ENCODE results near the gene TSHZ2. TPM values are rescaled to one million over a fixed set of nuclear protein-coding genes. Genes with fewer than 3 reads are reported as not detected.
A peak's percentile ranks its signal among the peaks of the same experiment; 100 is the strongest.
"Not testable (repeated sequence)": the region's sequence is repeated elsewhere in the genome, so short reads cannot be mapped to it uniquely, and the experiment has no call there.

The TSHZ2 gene
- total RNA-seq, 1 donor from 2014 or later, result 33.1 TPM

GRCh38 chr20:53512076-53512475 is 539.9 kb downstream of the TSHZ2 start:
- no peak for DNase-seq (ENCODE audit: low spot score)
- no peak for ATAC-seq
- intact Hi-C loops (cut with DNase I), result no loop called here

- ATAC-seq (no peak), DNase-seq (ENCODE audit: low spot score) (no peak)
- intact Hi-C loops (cut with DNase I), result no loop called here
Observed at GRCh38 chr20:53513168-53513488, 541.0 kb downstream of the TSHZ2 start.

GRCh38 chr20:53513489-53514298 is 541.5 kb downstream of the TSHZ2 start:
- intact Hi-C loops (cut with DNase I), result no loop called here
- DNase-seq (ENCODE audit: low spot score) (no peak), ATAC-seq (no peak)

- no peak for ATAC-seq
- no peak for DNase-seq (ENCODE audit: low spot score)
- intact Hi-C loops (cut with DNase I), result no loop called here
Observed at GRCh38 chr20:53515749-53516148, 543.6 kb downstream of the TSHZ2 start.

- ATAC-seq (no peak), DNase-seq (ENCODE audit: low spot score) (no peak)
- intact Hi-C loops (cut with DNase I), result no loop called here
Observed at GRCh38 chr20:53517146-53517545, 545.0 kb downstream of the TSHZ2 start.

GRCh38 chr20:53521421-53521820 is 549.3 kb downstream of the TSHZ2 start:
- DNase-seq (ENCODE audit: low spot score); intact Hi-C loops (cut with DNase I); ATAC-seq: not testable (repeated sequence)

- DNase-seq (ENCODE audit: low spot score) (no peak), ATAC-seq (no peak)
- intact Hi-C loops (cut with DNase I), result no loop called here
Observed at GRCh38 chr20:53522026-53522425, 549.9 kb downstream of the TSHZ2 start.

- DNase-seq (ENCODE audit: low spot score), result no peak
- intact Hi-C loops (cut with DNase I), result no loop called here
- ATAC-seq, result no peak
Observed at GRCh38 chr20:53522696-53523095, 550.5 kb downstream of the TSHZ2 start.

- intact Hi-C loops (cut with DNase I); DNase-seq (ENCODE audit: low spot score); ATAC-seq: not testable (repeated sequence)
Observed at GRCh38 chr20:53523615-53524014, 551.5 kb downstream of the TSHZ2 start.

GRCh38 chr20:53524589-53525312 is 552.6 kb downstream of the TSHZ2 start:
- no peak for ATAC-seq
- intact Hi-C loops (cut with DNase I), result no loop called here
- no peak for DNase-seq (ENCODE audit: low spot score)

GRCh38 chr20:53527196-53527595 is 555.0 kb downstream of the TSHZ2 start:
- ATAC-seq, result no peak
- intact Hi-C loops (cut with DNase I), result no loop called here

GRCh38 chr20:53529658-53530057 is 557.5 kb downstream of the TSHZ2 start:
- ATAC-seq, result no peak
- DNase-seq (ENCODE audit: low spot score), result no peak
- intact Hi-C loops (cut with DNase I), result no loop called here

More at GRCh38 chr20:53527196-53527595, 555.0 kb downstream of the TSHZ2 start:
- no peak for DNase-seq (ENCODE audit: low spot score)

GRCh38 chr20:53530440-53530839 is 558.3 kb downstream of the TSHZ2 start:
- ATAC-seq (no peak), DNase-seq (ENCODE audit: low spot score) (no peak)
- intact Hi-C loops (cut with DNase I), result no loop called here

GRCh38 chr20:53532654-53533312 is 560.6 kb downstream of the TSHZ2 start:
- ATAC-seq; DNase-seq (ENCODE audit: low spot score); intact Hi-C loops (cut with DNase I): not testable (repeated sequence)

GRCh38 chr20:53533500-53533899 is 561.3 kb downstream of the TSHZ2 start:
- ATAC-seq (no peak), DNase-seq (ENCODE audit: low spot score) (no peak)
- intact Hi-C loops (cut with DNase I), result no loop called here

GRCh38 chr20:53534037-53534436 is 561.9 kb downstream of the TSHZ2 start:
- ATAC-seq (no peak), DNase-seq (ENCODE audit: low spot score) (no peak)
- intact Hi-C loops (cut with DNase I), result no loop called here

GRCh38 chr20:53535878-53536277 is 563.7 kb downstream of the TSHZ2 start:
- DNase-seq (ENCODE audit: low spot score) (no peak), ATAC-seq (no peak)
- intact Hi-C loops (cut with DNase I), result no loop called here

- ATAC-seq; DNase-seq (ENCODE audit: low spot score); intact Hi-C loops (cut with DNase I): not testable (repeated sequence)
Observed at GRCh38 chr20:53536382-53536781, 564.2 kb downstream of the TSHZ2 start.

- DNase-seq (ENCODE audit: low spot score), result no peak
- intact Hi-C loops (cut with DNase I), result no loop called here
- peak; percentile 38 for ATAC-seq
Observed at GRCh38 chr20:53539516-53539915, 567.4 kb downstream of the TSHZ2 start.
